GM18505 (cell line): ENCODE data around the gene PPP1R3A.

ENCODE experiments used
- ATAC-seq: cut with Tn5 transposase; IDR thresholded peaks from one replicate; pipeline ENCODE4 v1.9.1; 2021; ENCODE audit not compliant: unreplicated experiment
- POLR2A ChIP-seq: IDR thresholded peaks from 4 replicates; pipeline ENCODE4 v1.6.1; 2011; ENCODE audit warnings: borderline replicate concordance; ENCODE audit not compliant: insufficient read depth, insufficient read length; ENCODE audit errors: extremely low read depth

Gene PPP1R3A

DNA sequence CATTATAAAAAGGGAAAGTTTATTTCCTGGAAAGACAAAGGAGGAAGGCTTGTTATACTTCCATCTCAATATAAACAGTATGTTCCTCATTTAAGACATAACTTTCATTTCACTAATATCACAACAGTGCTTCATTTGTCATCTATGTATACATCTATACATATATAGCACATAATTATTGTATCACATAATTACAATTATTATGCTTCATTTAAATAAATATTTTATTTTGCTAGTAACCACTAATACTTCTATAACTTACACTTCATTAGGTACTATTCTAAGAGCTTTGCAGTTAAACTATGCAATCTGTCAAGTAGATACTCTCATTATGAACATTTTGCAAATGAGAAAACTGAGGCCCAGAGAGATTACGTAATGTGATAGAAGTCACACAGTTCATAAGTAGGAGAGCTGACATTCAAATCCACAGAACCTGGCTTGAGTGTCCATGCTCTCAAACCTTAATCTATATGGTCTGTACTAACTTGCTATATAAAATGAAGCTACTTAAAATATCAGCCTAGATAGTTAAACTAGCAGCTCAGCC, 86.5 kb downstream of the PPP1R3A start:
- no peak for TF ChIP-seq POLR2A
- no peak for ATAC-seq

- ATAC-seq, result no peak
- TF ChIP-seq POLR2A, result no peak
Measured at GRCh38 chr7:113831556-113831955, 87.3 kb downstream of the PPP1R3A start.

DNA sequence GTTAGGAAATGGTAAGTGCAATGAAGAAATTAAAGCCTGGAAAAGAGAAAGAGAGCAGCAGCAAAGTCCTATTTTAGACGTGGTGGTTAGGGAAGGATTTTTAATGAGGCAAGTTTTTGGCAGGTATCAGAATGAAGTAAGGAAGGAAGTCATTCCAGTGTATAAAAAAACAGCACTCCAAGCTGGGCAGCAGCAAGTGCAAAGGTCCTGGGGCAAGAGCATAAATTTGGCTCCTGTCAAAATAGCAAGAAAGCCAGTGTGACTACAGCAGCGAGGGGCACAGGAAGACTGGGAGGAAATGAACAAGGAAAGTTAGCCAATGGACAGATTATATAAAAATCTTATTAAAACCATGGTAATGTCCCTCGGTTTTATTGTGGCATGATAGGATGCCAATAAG, 90.2 kb downstream of the PPP1R3A start:
- no peak for ATAC-seq
- no peak for TF ChIP-seq POLR2A
